Breast epithelium (tissue), 4 donors: Measurements from ENCODE around the gene MPPED1. TPM values are rescaled to one million over a fixed set of nuclear protein-coding genes. Genes with fewer than 3 reads are reported as not detected.
A peak's percentile ranks its signal among the peaks of the same experiment; 100 is the strongest.

Experiments used
- DNase-seq, 2 donors: peaks; one replicate each; pipeline ENCODE4 v3.0.0-alpha.2; 2019; ENCODE audit warnings: low spot score in 2 of 2
- H3K27ac ChIP-seq, 2 donors: fragments of 200-600 bp; sonication (generic) in 1 of 2; one replicate each; pipeline ENCODE4 v1.5.1; 2016 to 2019; ENCODE audit warnings: mild to moderate bottlenecking in 1 of 2
- H3K27me3 ChIP-seq, 2 donors: fragments of 200-600 bp; sonication (generic) in 1 of 2; one replicate each; pipeline versions ENCODE4 v1.5.1 to v1.6.0; 2017 to 2019; ENCODE audit warnings: control low read depth in 1 of 2, mild to moderate bottlenecking in 1 of 2
- H3K36me3 ChIP-seq: fragments of 200-600 bp; one replicate; pipeline ENCODE4 v1.5.1; 2019
- H3K4me1 ChIP-seq, 2 donors: fragments of 200-600 bp; sonication (generic); one replicate each; pipeline ENCODE4 v1.5.1; 2016 to 2019; ENCODE audit warnings: control low read depth in 1 of 2
- H3K4me3 ChIP-seq, 3 donors: fragments of 200-600 bp; sonication (generic); 1 replicate in 2 of 3; 2 replicates in 1 of 3; pipeline ENCODE4 v1.5.1; 2016 to 2019; ENCODE audit warnings: mild to moderate bottlenecking in 3 of 3, moderate library complexity in 2 of 3
- H3K9me3 ChIP-seq, 2 donors: fragments of 200-600 bp; sonication (generic) in 1 of 2; one replicate each; pipeline ENCODE4 v1.5.1; 2016 to 2019; ENCODE audit warnings: control low read depth in 1 of 2
- POLR2A ChIP-seq: fragments of 450-650 bp; IDR thresholded peaks from one replicate; pipeline ENCODE4 v1.6.1; 2016; ENCODE audit warnings: antibody characterized with exemption, mild to moderate bottlenecking, moderate library complexity
- POLR2AphosphoS5 ChIP-seq, 3 donors: sonication (generic); formaldehyde crosslinking; IDR thresholded peaks; one replicate each; pipeline ENCODE4 v1.6.1; 2017; ENCODE audit warnings: antibody characterized with exemption in 3 of 3
- intact Hi-C: fragments of 100-400 bp; cut with DNase I; formaldehyde crosslinking; loops from one replicate; pipeline ENCODE4 v1.15.1; 2023; ENCODE audit warnings: low total_unique reads
- total RNA-seq, 3 donors: library from RNA; depleted of rRNA; stranded (reverse); fragments of >200 nt; gene quantifications; one replicate each; pipeline ENCODE4 v1.1.0, GENCODE V29; 2016
- TF ChIP-seq, protein P1 (sequence below), 3 donors: fragments of 450-650 bp; IDR thresholded peaks; one replicate each; pipeline ENCODE4 v1.5.1; 2016 to 2017; ENCODE audit warnings: antibody characterized with exemption in 3 of 3, mild to moderate bottlenecking in 3 of 3, moderate library complexity in 3 of 3

MPPED1 gene
- total RNA-seq, 3 donors from 2014 or later = 0.29 TPM; not detected in 2

DNA sequence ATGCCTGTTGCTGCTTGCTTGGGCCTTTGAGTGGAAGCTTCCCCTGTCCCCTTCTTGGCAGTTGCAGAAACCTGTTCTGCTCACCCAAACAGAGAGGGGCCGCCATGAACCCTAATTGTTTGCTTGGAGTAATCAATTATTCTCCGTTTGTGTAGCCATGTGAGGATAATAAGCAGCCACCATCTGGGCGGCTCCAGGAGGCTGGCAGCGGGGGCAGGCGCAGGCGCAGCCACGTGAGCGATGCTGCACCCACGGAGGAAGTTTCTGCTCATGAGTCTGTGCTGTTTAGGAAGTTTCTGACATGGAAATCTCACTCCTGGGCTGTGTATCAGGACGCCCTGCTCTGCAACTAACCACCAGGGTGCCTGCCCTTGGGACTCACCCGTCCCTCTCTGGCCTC lies 90.1 kb downstream of the MPPED1 start:
- Histone ChIP-seq H3K4me3 (no peak overlapping the region), H3K36me3 (no peaks in the 10 kb centered on the region), H3K9me3 (no peaks in the 10 kb centered on the region), H3K27ac (no peak overlapping the region), H3K27me3 (no peaks in the 10 kb centered on the region), H3K4me1 (no peaks in the 10 kb centered on the region)
- intact Hi-C loops = no loop called here
- DNase-seq = no peak
- TF ChIP-seq, protein P1, sequence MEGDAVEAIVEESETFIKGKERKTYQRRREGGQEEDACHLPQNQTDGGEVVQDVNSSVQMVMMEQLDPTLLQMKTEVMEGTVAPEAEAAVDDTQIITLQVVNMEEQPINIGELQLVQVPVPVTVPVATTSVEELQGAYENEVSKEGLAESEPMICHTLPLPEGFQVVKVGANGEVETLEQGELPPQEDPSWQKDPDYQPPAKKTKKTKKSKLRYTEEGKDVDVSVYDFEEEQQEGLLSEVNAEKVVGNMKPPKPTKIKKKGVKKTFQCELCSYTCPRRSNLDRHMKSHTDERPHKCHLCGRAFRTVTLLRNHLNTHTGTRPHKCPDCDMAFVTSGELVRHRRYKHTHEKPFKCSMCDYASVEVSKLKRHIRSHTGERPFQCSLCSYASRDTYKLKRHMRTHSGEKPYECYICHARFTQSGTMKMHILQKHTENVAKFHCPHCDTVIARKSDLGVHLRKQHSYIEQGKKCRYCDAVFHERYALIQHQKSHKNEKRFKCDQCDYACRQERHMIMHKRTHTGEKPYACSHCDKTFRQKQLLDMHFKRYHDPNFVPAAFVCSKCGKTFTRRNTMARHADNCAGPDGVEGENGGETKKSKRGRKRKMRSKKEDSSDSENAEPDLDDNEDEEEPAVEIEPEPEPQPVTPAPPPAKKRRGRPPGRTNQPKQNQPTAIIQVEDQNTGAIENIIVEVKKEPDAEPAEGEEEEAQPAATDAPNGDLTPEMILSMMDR (IDR thresholded peaks at IDR 0.05) = no peak
- TF ChIP-seq POLR2AphosphoS5 (IDR thresholded peaks at IDR 0.05) (no peak), POLR2A (no peak)

DNA sequence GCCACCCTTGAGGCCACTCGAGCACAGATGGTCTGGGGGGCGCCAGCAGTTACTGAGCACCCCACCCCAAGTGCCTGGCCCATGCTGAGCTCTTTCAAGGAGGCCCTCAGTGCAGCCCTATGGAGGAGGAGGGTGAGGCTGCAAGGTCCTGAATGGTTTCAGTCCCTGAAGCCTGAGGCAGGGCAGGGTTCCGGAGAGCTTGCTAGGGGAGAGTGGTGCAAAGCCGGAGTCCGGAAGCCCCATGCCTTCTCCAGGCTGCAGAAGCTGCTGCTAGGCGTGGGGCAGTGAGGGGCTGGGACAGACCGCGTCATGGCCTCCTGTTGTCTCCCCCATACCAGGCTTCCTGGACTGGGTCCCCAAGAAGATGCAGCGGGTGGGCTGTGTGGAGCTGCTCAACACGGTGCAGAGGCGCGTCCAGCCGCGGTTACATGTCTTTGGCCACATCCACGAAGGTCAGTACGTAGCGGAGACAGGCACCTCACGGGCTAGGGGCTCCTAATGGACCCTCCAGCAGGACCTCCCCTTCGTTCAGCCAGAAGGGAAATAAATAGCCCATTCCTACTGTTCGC lies 90.6 kb downstream of the MPPED1 start:
- Histone ChIP-seq H3K4me3 (no peak overlapping the region), H3K9me3 (no peaks in the 10 kb centered on the region), H3K27ac (no peak overlapping the region), H3K4me1 (no peaks in the 10 kb centered on the region), H3K36me3 (no peaks in the 10 kb centered on the region), H3K27me3 (no peaks in the 10 kb centered on the region)
- TF ChIP-seq, protein P1 (IDR thresholded peaks at IDR 0.05) = no peak
- TF ChIP-seq POLR2AphosphoS5 (IDR thresholded peaks at IDR 0.05) = no peak
- no peak for TF ChIP-seq POLR2A
- intact Hi-C loops = no loop called here
- DNase-seq = no peak

DNA sequence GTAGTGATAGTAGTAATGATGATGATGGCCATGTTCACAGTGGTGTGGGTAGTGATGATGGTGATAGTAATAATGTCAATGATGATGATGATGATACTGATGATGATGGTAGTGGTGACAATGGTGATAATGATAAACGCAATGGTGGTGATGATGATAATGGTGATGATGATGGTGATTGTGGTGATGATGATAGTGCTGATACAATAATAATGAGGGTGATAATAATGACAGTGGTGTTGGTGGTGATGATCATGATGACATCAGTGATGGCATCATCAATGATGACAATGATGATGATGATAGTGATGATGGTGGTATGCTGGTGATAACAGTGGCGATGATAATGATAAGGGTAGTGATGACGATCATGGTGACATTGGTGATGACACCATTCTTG lies 92.3 kb downstream of the MPPED1 start:
- Histone ChIP-seq H3K27me3 (no peaks in the 10 kb centered on the region), H3K36me3 (no peaks in the 10 kb centered on the region), H3K27ac (no peak overlapping the region), H3K9me3 (no peaks in the 10 kb centered on the region), H3K4me3 (no peak overlapping the region), H3K4me1 (no peaks in the 10 kb centered on the region)
- TF ChIP-seq POLR2A (no peak), POLR2AphosphoS5 (IDR thresholded peaks at IDR 0.05) (no peak)
- TF ChIP-seq, protein P1 (IDR thresholded peaks at IDR 0.05) = no peak
- intact Hi-C loops = no loop called here
- no peak for DNase-seq

DNA sequence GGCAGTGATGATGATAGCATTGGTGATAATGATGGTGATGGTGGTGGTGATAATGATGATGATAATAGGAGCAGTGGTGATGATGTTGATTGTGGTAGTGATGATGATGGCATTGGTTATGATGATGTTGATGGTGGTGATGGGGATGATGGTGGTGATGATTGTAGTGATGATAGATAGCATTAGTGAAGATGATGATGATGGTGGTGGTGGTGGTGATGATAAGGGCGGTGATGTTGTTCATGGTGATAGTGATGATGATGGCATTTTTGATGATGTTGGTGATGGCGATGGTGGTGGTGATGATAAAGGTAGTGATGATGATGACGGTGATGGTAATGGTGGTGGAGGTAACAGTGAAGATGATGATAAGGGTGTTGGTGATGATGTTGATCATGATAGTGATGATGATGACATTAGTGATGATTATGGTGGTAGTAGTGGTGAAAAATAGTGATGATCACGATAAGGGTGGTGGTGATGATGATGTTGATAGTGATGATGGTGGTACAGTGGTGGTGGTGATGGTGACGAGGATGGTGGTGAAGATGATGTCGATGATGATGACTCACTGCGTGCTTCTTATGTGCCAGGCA lies 93.0 kb downstream of the MPPED1 start:
- Histone ChIP-seq H3K27me3 (no peaks in the 10 kb centered on the region), H3K27ac (no peak overlapping the region), H3K9me3 (no peaks in the 10 kb centered on the region), H3K36me3 (no peaks in the 10 kb centered on the region), H3K4me3 (no peak overlapping the region), H3K4me1 (no peaks in the 10 kb centered on the region)
- intact Hi-C loops = no loop called here
- TF ChIP-seq POLR2A (no peak), POLR2AphosphoS5 (IDR thresholded peaks at IDR 0.05) (no peak)
- TF ChIP-seq, protein P1 (IDR thresholded peaks at IDR 0.05) = no peak
- DNase-seq = no peak

DNA sequence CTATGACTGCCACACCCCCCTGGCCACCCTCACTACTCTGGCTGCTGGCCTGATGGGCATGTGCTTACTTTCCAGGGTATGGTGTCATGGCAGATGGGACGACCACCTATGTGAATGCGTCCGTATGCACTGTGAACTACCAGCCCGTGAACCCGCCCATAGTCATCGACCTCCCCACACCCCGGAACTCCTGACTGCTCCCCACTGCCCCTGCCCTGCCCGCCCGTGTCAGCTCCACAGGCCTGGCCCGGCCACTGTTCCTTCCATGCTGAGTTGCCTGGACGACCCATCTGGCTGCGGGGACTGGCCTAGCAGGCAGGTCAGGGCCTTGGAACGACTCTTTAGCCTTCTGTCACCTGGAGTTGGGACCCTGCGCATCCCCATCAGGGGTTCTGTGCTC lies 93.6 kb downstream of the MPPED1 start:
- DNase-seq = no peak
- no peaks in the 10 kb centered on the region for H3K4me1 ChIP-seq
- intact Hi-C loops = no loop called here
- H3K4me3 ChIP-seq = no peak overlapping the region
- no peaks in the 10 kb centered on the region for H3K9me3 ChIP-seq
- peak overlapping the region; percentile 9 to 50 for H3K27ac ChIP-seq
- H3K36me3 ChIP-seq = no peaks in the 10 kb centered on the region
- TF ChIP-seq, protein P1 (IDR thresholded peaks at IDR 0.05) = no peak
- no peak for TF ChIP-seq POLR2A
- TF ChIP-seq POLR2AphosphoS5 (IDR thresholded peaks at IDR 0.05) = no peak
- no peaks in the 10 kb centered on the region for H3K27me3 ChIP-seq
